HepG2 (cell line): ENCODE data around the gene UBASH3A. TPM values are rescaled to one million over a fixed set of nuclear protein-coding genes. Genes with fewer than 3 reads are reported as not detected.

ENCODE experiments used
- ATAC-seq: fragments of 200-7000 bp; cut with Tn5 transposase; 3 replicates; pipeline ENCODE4 v1.9.1; 2020; ENCODE audit warnings: mild to moderate bottlenecking, moderate library complexity
- BruUV-seq: library from RNA; stranded (reverse); fragments of 400-500 nt; replicated peaks from 2 replicates; lab custom pipeline; 2021; lab: Mats Ljungman, UMichigan
- CTCF ChIA-PET: fragments of 300-600 bp; formaldehyde crosslinking; extraction: SDS; loops from one replicate; lab custom pipeline; 2021; ENCODE audit warnings: low total read pairs, inconsistent platforms, low intra/inter-chr PET ratio; lab: Yijun Ruan, JAX
- POLR2A ChIA-PET: fragments of 350-600 bp; sonication (Branson Sonifier 250); formaldehyde crosslinking; loops from one replicate; lab custom pipeline; 2020; ENCODE audit warnings: antibody characterized with exemption, inconsistent platforms; lab: Yijun Ruan, JAX
- DNase-seq: peaks from one replicate; pipeline ENCODE4 v3.0.0-alpha.2; 2015; ENCODE audit warnings: low spot score
- FAIRE-seq: peaks from 3 replicates; lab custom pipeline; 2011; peaks lifted over from hg19 to GRCh38; lab: Jason Lieb, UNC
- H2AFZ ChIP-seq: one replicate; pipeline ENCODE4 v1.6.1; 2011; ENCODE audit warnings: low read length, inconsistent platforms
- H3K27ac ChIP-seq: fragments of 300-600 bp; 3 replicates; pipeline ENCODE4 v1.8.0; 2011; ENCODE audit warnings: mixed run types, mild to moderate bottlenecking, mixed read lengths, low read length, inconsistent platforms; ENCODE audit not compliant: insufficient read depth; ENCODE audit errors: extremely low read length
- H3K27me3 ChIP-seq, 2 experiments: fragments of 200-600 bp in 1 of 2; 2 replicates in 1 of 2; 3 replicates in 1 of 2; pipeline versions ENCODE4 v1.6.0 to v1.8.0; 2011; ENCODE audit warnings: low read length in 2 of 2, mild to moderate bottlenecking in 2 of 2, moderate library complexity in 2 of 2, inconsistent platforms in 1 of 2; ENCODE audit not compliant: insufficient read depth in 2 of 2, control insufficient read depth in 1 of 2
- H3K36me3 ChIP-seq, 2 experiments: fragments of 200-600 bp in 1 of 2; replicated peaks in 1 of 2; 2 replicates in 1 of 2; 3 replicates in 1 of 2; pipeline versions ENCODE4 v1.5.1 to v1.8.0; 2011; ENCODE audit warnings: low read length in 2 of 2, inconsistent platforms in 1 of 2; ENCODE audit not compliant: insufficient read depth in 2 of 2, control insufficient read depth in 1 of 2
- H3K4me1 ChIP-seq: 2 replicates; pipeline ENCODE4 v1.5.1; 2012; ENCODE audit warnings: low read length, inconsistent platforms; ENCODE audit not compliant: insufficient read depth
- H3K4me2 ChIP-seq: 2 replicates; pipeline ENCODE4 v1.6.0; 2011; ENCODE audit warnings: low read depth, low read length, inconsistent platforms
- H3K4me3 ChIP-seq, 3 experiments: fragments of 200-600 bp in 1 of 3; sonication (generic), shearing (Covaris generic) in 1 of 3; replicated peaks in 1 of 3; 2 replicates each; pipeline ENCODE4 v1.5.1; 2011 to 2016; ENCODE audit warnings: low read length in 3 of 3, inconsistent platforms in 2 of 3, low read depth in 2 of 3, mild to moderate bottlenecking in 2 of 3, control low read depth in 1 of 3, mixed read lengths in 1 of 3; ENCODE audit not compliant: insufficient read depth in 1 of 3
- H3K79me2 ChIP-seq: one replicate; pipeline ENCODE4 v1.6.1; 2011; ENCODE audit warnings: low read length, inconsistent platforms; ENCODE audit not compliant: insufficient read depth
- H3K9ac ChIP-seq: 2 replicates; pipeline ENCODE4 v1.6.0; 2011; ENCODE audit warnings: mild to moderate bottlenecking, low read depth, low read length, inconsistent platforms; ENCODE audit not compliant: insufficient read depth
- H3K9me3 ChIP-seq: 2 replicates; pipeline ENCODE4 v1.5.1; 2012; ENCODE audit warnings: mild to moderate bottlenecking, low read length
- H4K20me1 ChIP-seq: 2 replicates; pipeline ENCODE4 v1.6.0; 2011; ENCODE audit warnings: inconsistent platforms, mild to moderate bottlenecking, low read length, moderate library complexity; ENCODE audit not compliant: insufficient read depth
- AGO1 ChIP-seq: fragments of 200-400 bp; formaldehyde crosslinking; IDR thresholded peaks from 2 replicates; pipeline ENCODE4 v1.6.1; 2017; ENCODE audit warnings: mild to moderate bottlenecking, low read depth, low read length, moderate library complexity; ENCODE audit not compliant: poor library complexity, severe bottlenecking
- FOXC1 ChIP-seq: sonication (generic); formaldehyde crosslinking; IDR thresholded peaks from 2 replicates; pipeline ENCODE4 v1.8.0; 2022; ENCODE audit warnings: mild to moderate bottlenecking, missing genetic modification reagents, borderline replicate concordance
- KLF11 ChIP-seq: IDR thresholded peaks from 2 replicates; pipeline ENCODE4 v1.6.1; 2016; ENCODE audit warnings: missing compliant biosample characterization
- NCOR1 ChIP-seq: fragments of 200-600 bp; sonication (generic); IDR thresholded peaks from 2 replicates; pipeline ENCODE4 v1.7.0; 2017; ENCODE audit warnings: antibody characterized with exemption, low read length, borderline replicate concordance
- SIN3B ChIP-seq: fragments of 150-350 bp; IDR thresholded peaks from 2 replicates; pipeline ENCODE4 v1.6.1; 2014; ENCODE audit warnings: low read length
- SNAPC2 ChIP-seq: sonication (generic); formaldehyde crosslinking; IDR thresholded peaks from 2 replicates; pipeline ENCODE4 v1.8.1; 2022; ENCODE audit warnings: mild to moderate bottlenecking, missing genetic modification reagents
- ZNF232 ChIP-seq: sonication (generic); formaldehyde crosslinking; IDR thresholded peaks from 2 replicates; pipeline ENCODE4 v1.4.0; 2020; ENCODE audit warnings: missing genetic modification reagents, borderline replicate concordance
- ZNF510 ChIP-seq: sonication (generic); formaldehyde crosslinking; IDR thresholded peaks from 2 replicates; pipeline ENCODE4 v1.4.0; 2020; ENCODE audit warnings: low read depth, mild to moderate bottlenecking, missing genetic modification reagents
- ZNF556 ChIP-seq: sonication (generic); formaldehyde crosslinking; IDR thresholded peaks from 2 replicates; pipeline ENCODE4 v1.4.0; 2020; ENCODE audit warnings: mild to moderate bottlenecking, missing genetic modification reagents, borderline replicate concordance
- whole genome bisulfite sequencing: methylation state at CpG from one replicate; pipeline ENCODE4 v1.1.6; 2017; ENCODE audit warnings: low lambda C conversion rate; 5-methylcytosine and 5-hydroxymethylcytosine counted together
- in situ Hi-C: cut with HindIII; loops from 2 replicates; pipeline ENCODE4 v1.10.0; 2017; ENCODE audit warnings: low pct_unique_long_range_greater_than_20kb; ENCODE audit not compliant: extremely low pct_ligation_motif_present
- intact Hi-C: fragments of 100-400 bp; cut with micrococcal nuclease; formaldehyde crosslinking; loops from one replicate; pipeline ENCODE4 v1.10.0; 2022; ENCODE audit not compliant: unreplicated experiment
- polyA plus RNA-seq, 8 experiments: library from polyadenylated mRNA; depleted of rRNA in 3 of 8; stranded (reverse) in 7 of 8; unstranded in 1 of 8; fragments of >200 nt; fragmentation: Illumina TruSeq in 4 of 8; extraction: Trizol in 4 of 8; gene quantifications; 2 replicates each; pipeline versions ENCODE4 v1.2.1 to v1.2.3, GENCODE V29; 2011 to 2016; ENCODE audit warnings: low read depth in 4 of 8, missing spikeins in 1 of 8, mixed read lengths in 1 of 8; ENCODE audit not compliant: insufficient read depth in 1 of 8
- total RNA-seq, 5 experiments: library from RNA; depleted of rRNA; stranded (reverse); fragments of >200 nt; fragmentation: Illumina TruSeq; extraction: Trizol; gene quantifications; 2 replicates each; pipeline ENCODE4 v1.2.3, GENCODE V29; 2016; ENCODE audit warnings: low read depth in 1 of 5
- TF ChIP-seq, protein P1 (sequence below): sonication (generic); formaldehyde crosslinking; IDR thresholded peaks from 2 replicates; pipeline ENCODE4 v1.4.0; 2020; ENCODE audit warnings: missing genetic modification reagents; ENCODE audit errors: not compliant biosample characterization
- TF ChIP-seq, protein P2 (sequence below): sonication (generic); formaldehyde crosslinking; IDR thresholded peaks from 2 replicates; pipeline ENCODE4 v1.4.0; 2020; ENCODE audit warnings: missing genetic modification reagents

UBASH3A gene
- total and polyA plus RNA-seq, 2 of the 13 experiments (the other 11 are each of a cell fraction or from before 2014, with no cell fraction given) = not detected

DNA sequence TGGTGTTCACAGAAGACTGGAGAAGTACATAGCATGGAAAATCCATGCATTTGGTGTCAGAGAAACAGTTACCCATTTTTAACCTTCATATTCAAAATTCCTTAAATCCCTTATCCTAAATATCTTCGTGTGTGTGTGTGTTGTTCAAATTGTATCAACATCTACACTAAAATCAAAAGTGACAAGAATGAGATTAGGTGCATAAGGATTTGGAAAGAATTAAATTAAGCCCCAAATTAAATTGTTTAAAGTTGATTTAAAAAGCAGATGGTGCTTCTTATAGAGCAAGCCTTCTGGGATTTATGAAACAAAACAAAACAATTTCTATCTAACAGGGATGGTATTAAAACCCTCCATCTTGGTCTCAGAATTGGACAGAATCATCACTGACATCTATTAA is 87.6 kb downstream of the UBASH3A start (continued):
- TF ChIP-seq, protein P1, sequence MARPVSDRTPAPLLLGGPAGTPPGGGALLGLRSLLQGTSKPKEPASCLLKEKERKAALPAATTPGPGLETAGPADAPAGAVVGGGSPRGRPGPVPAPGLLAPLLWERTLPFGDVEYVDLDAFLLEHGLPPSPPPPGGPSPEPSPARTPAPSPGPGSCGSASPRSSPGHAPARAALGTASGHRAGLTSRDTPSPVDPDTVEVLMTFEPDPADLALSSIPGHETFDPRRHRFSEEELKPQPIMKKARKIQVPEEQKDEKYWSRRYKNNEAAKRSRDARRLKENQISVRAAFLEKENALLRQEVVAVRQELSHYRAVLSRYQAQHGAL (CRISPR knock-in tag) = no peak
- TF ChIP-seq AGO1 (no peak), ZNF232 (CRISPR knock-in tag) (no peak), SNAPC2 (no peak), NCOR1 (no peak), KLF11 (CRISPR knock-in tag) (no peak), ZNF510 (CRISPR knock-in tag) (no peak)
- TF ChIP-seq, protein P2, sequence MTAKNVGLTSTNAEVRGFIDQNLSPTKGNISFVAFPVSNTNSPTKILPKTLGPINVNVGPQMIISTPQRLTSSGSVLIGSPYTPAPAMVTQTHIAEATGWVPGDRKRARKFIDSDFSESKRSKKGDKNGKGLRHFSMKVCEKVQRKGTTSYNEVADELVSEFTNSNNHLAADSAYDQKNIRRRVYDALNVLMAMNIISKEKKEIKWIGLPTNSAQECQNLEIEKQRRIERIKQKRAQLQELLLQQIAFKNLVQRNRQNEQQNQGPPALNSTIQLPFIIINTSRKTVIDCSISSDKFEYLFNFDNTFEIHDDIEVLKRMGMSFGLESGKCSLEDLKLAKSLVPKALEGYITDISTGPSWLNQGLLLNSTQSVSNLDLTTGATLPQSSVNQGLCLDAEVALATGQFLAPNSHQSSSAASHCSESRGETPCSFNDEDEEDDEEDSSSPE = no peak

DNA sequence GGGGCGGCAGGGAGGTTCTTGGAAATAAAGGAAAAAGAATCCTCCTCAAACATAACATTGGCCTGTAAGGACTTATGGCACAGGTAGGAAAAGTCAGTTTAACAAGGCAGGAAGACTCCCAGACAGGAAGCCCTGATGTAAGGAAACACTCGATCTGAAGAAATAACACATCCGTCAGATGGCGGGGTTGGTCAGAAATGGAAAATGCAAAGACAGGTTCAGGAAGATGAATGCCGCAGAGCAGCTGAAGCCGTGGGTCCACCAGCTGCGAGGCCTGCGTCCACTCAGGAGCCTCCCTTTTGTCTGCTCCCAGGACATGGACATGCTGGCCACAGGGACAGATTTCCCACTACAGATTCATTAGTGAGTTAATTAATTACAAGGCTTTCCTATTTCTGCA is 88.5 kb downstream of the UBASH3A start:
- Histone ChIP-seq H2AFZ (no peak overlapping the region), H4K20me1 (no peaks in the 10 kb centered on the region), H3K9me3 (0 out of 2 replicates have a peak, but pooled peaks cover 5% of the 10 kb centered on the region), H3K4me3 (no peak overlapping the region), H3K27me3 (peaks cover 0 to 10% of the 10 kb centered on the region in 2 experiments; a peak in 2 of 5 replicates), H3K36me3 (no peaks in the 10 kb centered on the region), H3K4me1 (peaks cover 25% of the 10 kb centered on the region), H3K9ac (no peak overlapping the region), H3K79me2 (no peaks in the 10 kb centered on the region), H3K4me2 (no peak overlapping the region), H3K27ac (no peak overlapping the region)
- WGBS = 80% methylated on average over 7 of the region's 8 CpGs
- TF ChIP-seq FOXC1 = no peak
- no peak for TF ChIP-seq ZNF556 (CRISPR knock-in tag)
- TF ChIP-seq SIN3B = no peak
- ATAC-seq = no peak
- BruUV-seq = no TSS peak
- ChIA-PET CTCF (no interaction called here), POLR2A (no interaction called here)
- intact Hi-C loops (no loop called here), in situ Hi-C loops (no loop called here)
- no peak for DNase-seq
- FAIRE-seq = no peak
